SU-DHL-6 (cell line): ENCODE results near the gene PLA2G4E.

Experiments used
- H2AFZ ChIP-seq: fragments of 200-600 bp; sonication (generic); 2 replicates; pipeline ENCODE4 v1.6.1; 2014; ENCODE audit warnings: low read depth, mild to moderate bottlenecking, moderate library complexity, mixed read lengths, antibody characterized with exemption, low read length; ENCODE audit not compliant: severe bottlenecking
- H3F3A ChIP-seq: fragments of 200-600 bp; shearing (Covaris generic); 2 replicates; pipeline ENCODE4 v1.6.0; 2016; ENCODE audit warnings: antibody characterized with exemption, mild to moderate bottlenecking; ENCODE audit not compliant: insufficient read depth
- H3K27ac ChIP-seq: fragments of 200-600 bp; sonication (generic); 2 replicates; pipeline ENCODE4 v1.5.1; 2016; ENCODE audit warnings: low read depth, mild to moderate bottlenecking, low read length, moderate library complexity, mixed read lengths
- H3K27me3 ChIP-seq: fragments of 200-600 bp; sonication (generic), shearing (Covaris generic); 2 replicates; pipeline ENCODE4 v1.6.0; 2014; ENCODE audit warnings: mild to moderate bottlenecking, low read length
- H3K36me3 ChIP-seq: fragments of 200-600 bp; sonication (generic); 2 replicates; pipeline ENCODE4 v1.6.1; 2014; ENCODE audit warnings: mild to moderate bottlenecking, low read length, mixed read lengths
- H3K4me2 ChIP-seq: fragments of 300-600, 200-600 bp; shearing (Covaris generic), sonication (generic); 2 replicates; pipeline ENCODE4 v1.6.0; 2014; ENCODE audit warnings: low read length, low read depth, mild to moderate bottlenecking; ENCODE audit not compliant: poor library complexity, severe bottlenecking
- H3K4me3 ChIP-seq: fragments of 200-600 bp; sonication (generic); 2 replicates; pipeline ENCODE4 v1.5.1; 2014; ENCODE audit warnings: antibody characterized with exemption, low read length, mild to moderate bottlenecking, mixed read lengths; ENCODE audit not compliant: insufficient read depth, poor library complexity, severe bottlenecking
- H3K79me2 ChIP-seq: fragments of 200-600 bp; sonication (generic); 2 replicates; pipeline ENCODE4 v1.6.1; 2014; ENCODE audit warnings: mild to moderate bottlenecking, low read length, moderate library complexity; ENCODE audit not compliant: insufficient read depth
- H3K9ac ChIP-seq: fragments of 200-600 bp; sonication (generic); 2 replicates; pipeline ENCODE4 v1.7.0; 2014; ENCODE audit warnings: mild to moderate bottlenecking, low read length
- H3K9me2 ChIP-seq: fragments of 200-600 bp; sonication (generic); replicated peaks from 2 replicates; pipeline ENCODE4 v1.6.1; 2014; ENCODE audit warnings: low read length; ENCODE audit not compliant: insufficient read depth
- H3K9me3 ChIP-seq: fragments of 200-600 bp; sonication (generic); 2 replicates; pipeline ENCODE4 v1.6.1; 2014; ENCODE audit warnings: low read length, mixed read lengths; ENCODE audit not compliant: insufficient read depth
- H4K20me1 ChIP-seq: fragments of 200-600 bp; sonication (generic); 2 replicates; pipeline ENCODE4 v1.6.1; 2014; ENCODE audit warnings: low read depth, mild to moderate bottlenecking, antibody characterized with exemption, low read length, moderate library complexity, mixed read lengths
- EZH2phosphoT487 ChIP-seq: fragments of 200-600 bp; sonication (generic), shearing (Covaris generic); conservative IDR thresholded peaks from 2 replicates; pipeline ENCODE4 v1.6.1; 2018; ENCODE audit warnings: mild to moderate bottlenecking, antibody characterized with exemption, low read length, moderate library complexity, mixed read lengths
- TF ChIP-seq, protein P1 (sequence below): fragments of 200-600 bp; sonication (generic); IDR thresholded peaks from one replicate; pipeline ENCODE4 v1.5.1; 2017; ENCODE audit warnings: antibody characterized with exemption, mild to moderate bottlenecking, low read length, moderate library complexity; ENCODE audit not compliant: insufficient read depth, poor library complexity, severe bottlenecking

Gene PLA2G4E

GRCh38 chr15:42063122-42063848, 42.4 kb upstream of the PLA2G4E start:
- Histone ChIP-seq H3K79me2 (no peaks in the 10 kb centered on the region), H3F3A (no peaks in the 10 kb centered on the region), H4K20me1 (no peaks in the 10 kb centered on the region), H3K4me2 (no peak overlapping the region), H2AFZ (no peak overlapping the region), H3K27ac (no peak overlapping the region), H3K4me3 (no peak overlapping the region), H3K9ac (no peak overlapping the region), H3K36me3 (no peaks in the 10 kb centered on the region), H3K9me3 (no peaks in the 10 kb centered on the region), H3K9me2 (no peaks in the 10 kb centered on the region), H3K27me3 (no peaks in the 10 kb centered on the region)
- TF ChIP-seq, protein P1, sequence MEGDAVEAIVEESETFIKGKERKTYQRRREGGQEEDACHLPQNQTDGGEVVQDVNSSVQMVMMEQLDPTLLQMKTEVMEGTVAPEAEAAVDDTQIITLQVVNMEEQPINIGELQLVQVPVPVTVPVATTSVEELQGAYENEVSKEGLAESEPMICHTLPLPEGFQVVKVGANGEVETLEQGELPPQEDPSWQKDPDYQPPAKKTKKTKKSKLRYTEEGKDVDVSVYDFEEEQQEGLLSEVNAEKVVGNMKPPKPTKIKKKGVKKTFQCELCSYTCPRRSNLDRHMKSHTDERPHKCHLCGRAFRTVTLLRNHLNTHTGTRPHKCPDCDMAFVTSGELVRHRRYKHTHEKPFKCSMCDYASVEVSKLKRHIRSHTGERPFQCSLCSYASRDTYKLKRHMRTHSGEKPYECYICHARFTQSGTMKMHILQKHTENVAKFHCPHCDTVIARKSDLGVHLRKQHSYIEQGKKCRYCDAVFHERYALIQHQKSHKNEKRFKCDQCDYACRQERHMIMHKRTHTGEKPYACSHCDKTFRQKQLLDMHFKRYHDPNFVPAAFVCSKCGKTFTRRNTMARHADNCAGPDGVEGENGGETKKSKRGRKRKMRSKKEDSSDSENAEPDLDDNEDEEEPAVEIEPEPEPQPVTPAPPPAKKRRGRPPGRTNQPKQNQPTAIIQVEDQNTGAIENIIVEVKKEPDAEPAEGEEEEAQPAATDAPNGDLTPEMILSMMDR, result no peak
- no peak for TF ChIP-seq EZH2phosphoT487

DNA sequence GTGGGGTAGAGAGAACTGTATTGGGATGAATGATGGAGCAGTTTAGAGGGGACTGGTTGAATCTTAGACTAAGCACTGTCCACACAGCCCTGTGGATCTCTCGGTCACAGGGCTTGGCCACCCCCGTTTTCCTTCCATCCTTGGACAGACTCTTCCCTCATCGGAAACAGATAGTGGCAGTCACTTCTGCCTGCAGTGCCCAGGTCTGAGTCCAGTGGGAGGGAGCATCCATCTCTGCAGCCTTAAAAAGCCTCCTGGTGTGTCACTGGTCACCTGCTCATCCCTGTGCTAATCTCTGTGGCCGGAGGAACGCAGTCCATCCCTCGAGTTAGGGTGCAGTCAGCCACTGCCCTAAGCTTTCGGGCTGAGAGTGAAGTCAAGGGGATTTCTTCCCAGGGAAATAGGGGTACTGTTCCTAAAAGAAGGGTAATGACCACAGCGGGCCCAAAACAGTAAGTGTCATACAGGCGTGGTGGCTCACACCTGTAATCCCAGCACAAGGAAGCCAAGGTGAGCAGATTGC, 41.5 kb upstream of the PLA2G4E start:
- no peak overlapping the region for H3K4me3 ChIP-seq
- H4K20me1 ChIP-seq, result no peaks in the 10 kb centered on the region

DNA sequence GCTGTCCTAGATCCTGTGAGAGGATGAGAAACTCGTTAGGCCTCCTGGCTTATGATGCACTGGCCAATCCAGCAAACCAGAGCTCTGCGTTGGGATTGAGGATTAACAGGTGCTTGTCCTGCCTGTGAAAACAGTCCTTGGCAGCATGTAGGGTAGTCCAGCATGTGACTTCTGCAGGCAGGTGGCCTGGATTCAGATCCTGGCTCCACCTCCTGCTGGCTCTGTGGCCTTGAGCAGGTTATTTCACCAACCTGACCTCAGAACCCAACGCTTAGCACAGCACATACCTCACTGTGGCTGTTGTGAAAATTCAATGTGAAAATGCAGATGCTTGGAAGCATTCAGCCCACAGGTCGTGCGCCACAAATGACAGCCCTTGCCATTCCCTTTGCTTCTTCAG, 40.0 kb upstream of the PLA2G4E start:
- Histone ChIP-seq H3K36me3 (no peaks in the 10 kb centered on the region), H4K20me1 (no peaks in the 10 kb centered on the region), H3K4me3 (no peak overlapping the region), H3K9me2 (no peaks in the 10 kb centered on the region), H3K27me3 (no peaks in the 10 kb centered on the region), H3K9ac (no peak overlapping the region), H3F3A (no peaks in the 10 kb centered on the region), H3K4me2 (no peak overlapping the region), H3K79me2 (no peaks in the 10 kb centered on the region), H3K27ac (no peak overlapping the region), H2AFZ (no peak overlapping the region), H3K9me3 (no peaks in the 10 kb centered on the region)
- TF ChIP-seq, protein P1, result no peak
- no peak for TF ChIP-seq EZH2phosphoT487

More for the DNA sequence above, 41.5 kb upstream of the PLA2G4E start:
- Histone ChIP-seq H3K27me3 (no peaks in the 10 kb centered on the region), H3K36me3 (no peaks in the 10 kb centered on the region), H3K27ac (no peak overlapping the region), H3F3A (no peaks in the 10 kb centered on the region), H3K9ac (no peak overlapping the region), H3K79me2 (no peaks in the 10 kb centered on the region), H3K9me3 (no peaks in the 10 kb centered on the region), H3K9me2 (no peaks in the 10 kb centered on the region), H2AFZ (no peak overlapping the region), H3K4me2 (no peak overlapping the region)
- no peak for TF ChIP-seq EZH2phosphoT487
- TF ChIP-seq, protein P1, result no peak
